SK-N-SH treated with all-trans-retinoic acid at 6 μM for 48 hours (cell line): ENCODE data around the gene MAP1LC3C.

Source experiments
- ATAC-seq: fragments of 200-7000 bp; cut with Tn5 transposase; 3 replicates; pipeline ENCODE4 v1.9.1; 2020; ENCODE audit warnings: mild to moderate bottlenecking, moderate library complexity
- ARNTL ChIP-seq: fragments of 450-650 bp; formaldehyde crosslinking; IDR thresholded peaks from 2 replicates; pipeline ENCODE4 v1.5.0; 2020; ENCODE audit warnings: low read depth, mild to moderate bottlenecking, moderate library complexity, borderline replicate concordance
- BACH2 ChIP-seq: fragments of 250-450 bp; sonication (Bioruptor Pico); IDR thresholded peaks from 2 replicates; pipeline ENCODE4 v1.9.0; 2021; ENCODE audit warnings: mild to moderate bottlenecking, borderline replicate concordance
- CREB5 ChIP-seq: fragments of 250-450 bp; sonication (Bioruptor Pico); IDR thresholded peaks from 2 replicates; pipeline ENCODE4 v1.5.1; 2020; ENCODE audit warnings: low read depth, mild to moderate bottlenecking, moderate library complexity
- CSDC2 ChIP-seq: fragments of 250-450 bp; sonication (Bioruptor Pico); IDR thresholded peaks from 2 replicates; pipeline ENCODE4 v1.5.0; 2020; ENCODE audit warnings: mild to moderate bottlenecking, moderate library complexity
- CSRNP3 ChIP-seq: fragments of 250-450 bp; sonication (Bioruptor Pico); IDR thresholded peaks from 2 replicates; pipeline ENCODE4 v1.5.1; 2021; ENCODE audit warnings: mild to moderate bottlenecking, moderate library complexity
- ESRRG ChIP-seq: fragments of 250-450 bp; sonication (Bioruptor Pico); IDR thresholded peaks from 2 replicates; pipeline ENCODE4 v1.6.1; 2021; ENCODE audit warnings: mild to moderate bottlenecking
- GLIS3 ChIP-seq: fragments of 250-450 bp; sonication (Bioruptor Pico); IDR thresholded peaks from 2 replicates; pipeline ENCODE4 v1.5.0; 2020; ENCODE audit warnings: mild to moderate bottlenecking, moderate library complexity
- ISL1 ChIP-seq: fragments of 250-450 bp; sonication (Bioruptor Pico); IDR thresholded peaks from 2 replicates; pipeline ENCODE4 v2.1.2; 2022; ENCODE audit warnings: mild to moderate bottlenecking, moderate library complexity
- OSR1 ChIP-seq: fragments of 250-450 bp; sonication (Bioruptor Pico); IDR thresholded peaks from 2 replicates; pipeline ENCODE4 v1.8.0; 2022; ENCODE audit warnings: moderate library complexity, mild to moderate bottlenecking, inconsistent platforms
- POU6F1 ChIP-seq: fragments of 250-450 bp; sonication (Bioruptor Pico); IDR thresholded peaks from 2 replicates; pipeline ENCODE4 v1.8.0; 2021; ENCODE audit warnings: low read depth, mild to moderate bottlenecking, moderate library complexity, borderline replicate concordance
- PPARA ChIP-seq: fragments of 250-450 bp; sonication (Bioruptor Pico); IDR thresholded peaks from 2 replicates; pipeline ENCODE4 v1.5.0; 2020; ENCODE audit warnings: mild to moderate bottlenecking, borderline replicate concordance
- RARB ChIP-seq: fragments of 250-450 bp; sonication (Bioruptor Pico); IDR thresholded peaks from 2 replicates; pipeline ENCODE4 v1.8.0; 2021; ENCODE audit warnings: mild to moderate bottlenecking, moderate library complexity
- SNAI2 ChIP-seq: fragments of 250-450 bp; sonication (Bioruptor Pico); IDR thresholded peaks from 2 replicates; pipeline ENCODE4 v1.5.0; 2020; ENCODE audit warnings: mild to moderate bottlenecking, moderate library complexity
- TCF4 ChIP-seq: fragments of 250-450 bp; sonication (Bioruptor Pico); IDR thresholded peaks from 2 replicates; pipeline ENCODE4 v1.8.0; 2021; ENCODE audit warnings: mild to moderate bottlenecking, moderate library complexity, borderline replicate concordance
- TOX ChIP-seq: fragments of 250-450 bp; sonication (Bioruptor Pico); IDR thresholded peaks from 2 replicates; pipeline ENCODE4 v1.8.0; 2021; ENCODE audit warnings: mild to moderate bottlenecking, moderate library complexity, borderline replicate concordance
- ZC3H10 ChIP-seq: fragments of 250-450 bp; sonication (Bioruptor Pico); IDR thresholded peaks from 2 replicates; pipeline ENCODE4 v1.5.1; 2021; ENCODE audit warnings: mild to moderate bottlenecking, moderate library complexity
- ZFP3 ChIP-seq: fragments of 250-450 bp; sonication (Bioruptor Pico); IDR thresholded peaks from 2 replicates; pipeline ENCODE4 v1.5.0; 2020; ENCODE audit warnings: mild to moderate bottlenecking, moderate library complexity
- ZFP30 ChIP-seq: fragments of 450-650 bp; formaldehyde crosslinking; IDR thresholded peaks from 2 replicates; pipeline ENCODE4 v1.5.0; 2022; ENCODE audit warnings: mild to moderate bottlenecking, moderate library complexity
- ZNF565 ChIP-seq: fragments of 450-650 bp; formaldehyde crosslinking; conservative IDR thresholded peaks from 2 replicates; pipeline ENCODE4 v1.5.0; 2020; ENCODE audit warnings: low read depth, mild to moderate bottlenecking, moderate library complexity
- ZNF70 ChIP-seq: fragments of 450-650 bp; formaldehyde crosslinking; IDR thresholded peaks from 2 replicates; pipeline ENCODE4 v1.5.0; 2020; ENCODE audit warnings: mild to moderate bottlenecking, moderate library complexity
- ZNF8 ChIP-seq: fragments of 450-650 bp; formaldehyde crosslinking; IDR thresholded peaks from 2 replicates; pipeline ENCODE4 v1.5.0; 2020; ENCODE audit warnings: mild to moderate bottlenecking, moderate library complexity
- TF ChIP-seq, protein P1 (sequence below): fragments of 250-450 bp; sonication (Bioruptor Pico); IDR thresholded peaks from 2 replicates; pipeline ENCODE4 v1.8.0; 2020; ENCODE audit warnings: mild to moderate bottlenecking, moderate library complexity, borderline replicate concordance
- TF ChIP-seq, protein P2 (sequence below): fragments of 250-450 bp; sonication (Bioruptor Pico); IDR thresholded peaks from 2 replicates; pipeline ENCODE4 v1.5.0; 2020; ENCODE audit warnings: mild to moderate bottlenecking, moderate library complexity

MAP1LC3C gene

GRCh38 chr1:241997401-241997998 is 1.4 kb downstream of the MAP1LC3C start:
- ATAC-seq, result no peak
- TF ChIP-seq, protein P1, sequence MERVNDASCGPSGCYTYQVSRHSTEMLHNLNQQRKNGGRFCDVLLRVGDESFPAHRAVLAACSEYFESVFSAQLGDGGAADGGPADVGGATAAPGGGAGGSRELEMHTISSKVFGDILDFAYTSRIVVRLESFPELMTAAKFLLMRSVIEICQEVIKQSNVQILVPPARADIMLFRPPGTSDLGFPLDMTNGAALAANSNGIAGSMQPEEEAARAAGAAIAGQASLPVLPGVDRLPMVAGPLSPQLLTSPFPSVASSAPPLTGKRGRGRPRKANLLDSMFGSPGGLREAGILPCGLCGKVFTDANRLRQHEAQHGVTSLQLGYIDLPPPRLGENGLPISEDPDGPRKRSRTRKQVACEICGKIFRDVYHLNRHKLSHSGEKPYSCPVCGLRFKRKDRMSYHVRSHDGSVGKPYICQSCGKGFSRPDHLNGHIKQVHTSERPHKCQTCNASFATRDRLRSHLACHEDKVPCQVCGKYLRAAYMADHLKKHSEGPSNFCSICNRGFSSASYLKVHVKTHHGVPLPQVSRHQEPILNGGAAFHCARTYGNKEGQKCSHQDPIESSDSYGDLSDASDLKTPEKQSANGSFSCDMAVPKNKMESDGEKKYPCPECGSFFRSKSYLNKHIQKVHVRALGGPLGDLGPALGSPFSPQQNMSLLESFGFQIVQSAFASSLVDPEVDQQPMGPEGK (CRISPR knock-in tag), result no peak
- no peak for TF ChIP-seq TOX (CRISPR knock-in tag)
- no peak for TF ChIP-seq ISL1 (CRISPR knock-in tag)
- no peak for TF ChIP-seq GLIS3
- TF ChIP-seq RARB, result no peak
- no peak for TF ChIP-seq ZC3H10 (CRISPR knock-in tag)
- no peak for TF ChIP-seq OSR1 (CRISPR knock-in tag)
- TF ChIP-seq ZFP3 (CRISPR knock-in tag), result no peak
- TF ChIP-seq ZNF565, result no peak
- TF ChIP-seq ESRRG (CRISPR knock-in tag), result no peak
- no peak for TF ChIP-seq BACH2 (CRISPR knock-in tag)
- no peak for TF ChIP-seq CREB5 (CRISPR knock-in tag)
- no peak for TF ChIP-seq ZNF70 (CRISPR knock-in tag)
- TF ChIP-seq PPARA (CRISPR knock-in tag), result no peak
- no peak for TF ChIP-seq ZNF8 (CRISPR knock-in tag)
- TF ChIP-seq SNAI2 (CRISPR knock-in tag), result no peak
- no peak for TF ChIP-seq POU6F1 (CRISPR knock-in tag)
- TF ChIP-seq TCF4 (CRISPR knock-in tag), result no peak

GRCh38 chr1:241994171-241994570 is 4.7 kb downstream of the MAP1LC3C start:
- TF ChIP-seq TOX (CRISPR knock-in tag) (no peak), ZFP3 (CRISPR knock-in tag) (no peak), ZNF565 (no peak), CREB5 (CRISPR knock-in tag) (no peak), CSDC2 (CRISPR knock-in tag) (no peak), ISL1 (CRISPR knock-in tag) (no peak), ZFP30 (no peak), ARNTL (no peak)
- TF ChIP-seq, protein P2, sequence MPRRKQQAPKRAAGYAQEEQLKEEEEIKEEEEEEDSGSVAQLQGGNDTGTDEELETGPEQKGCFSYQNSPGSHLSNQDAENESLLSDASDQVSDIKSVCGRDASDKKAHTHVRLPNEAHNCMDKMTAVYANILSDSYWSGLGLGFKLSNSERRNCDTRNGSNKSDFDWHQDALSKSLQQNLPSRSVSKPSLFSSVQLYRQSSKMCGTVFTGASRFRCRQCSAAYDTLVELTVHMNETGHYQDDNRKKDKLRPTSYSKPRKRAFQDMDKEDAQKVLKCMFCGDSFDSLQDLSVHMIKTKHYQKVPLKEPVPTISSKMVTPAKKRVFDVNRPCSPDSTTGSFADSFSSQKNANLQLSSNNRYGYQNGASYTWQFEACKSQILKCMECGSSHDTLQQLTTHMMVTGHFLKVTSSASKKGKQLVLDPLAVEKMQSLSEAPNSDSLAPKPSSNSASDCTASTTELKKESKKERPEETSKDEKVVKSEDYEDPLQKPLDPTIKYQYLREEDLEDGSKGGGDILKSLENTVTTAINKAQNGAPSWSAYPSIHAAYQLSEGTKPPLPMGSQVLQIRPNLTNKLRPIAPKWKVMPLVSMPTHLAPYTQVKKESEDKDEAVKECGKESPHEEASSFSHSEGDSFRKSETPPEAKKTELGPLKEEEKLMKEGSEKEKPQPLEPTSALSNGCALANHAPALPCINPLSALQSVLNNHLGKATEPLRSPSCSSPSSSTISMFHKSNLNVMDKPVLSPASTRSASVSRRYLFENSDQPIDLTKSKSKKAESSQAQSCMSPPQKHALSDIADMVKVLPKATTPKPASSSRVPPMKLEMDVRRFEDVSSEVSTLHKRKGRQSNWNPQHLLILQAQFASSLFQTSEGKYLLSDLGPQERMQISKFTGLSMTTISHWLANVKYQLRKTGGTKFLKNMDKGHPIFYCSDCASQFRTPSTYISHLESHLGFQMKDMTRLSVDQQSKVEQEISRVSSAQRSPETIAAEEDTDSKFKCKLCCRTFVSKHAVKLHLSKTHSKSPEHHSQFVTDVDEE (CRISPR knock-in tag), result no peak

GRCh38 chr1:241992734-241993133 is 6.2 kb downstream of the MAP1LC3C start:
- peak; percentile 21; the same call in 2 of the 3 replicates for ATAC-seq
- no peak for TF ChIP-seq BACH2 (CRISPR knock-in tag)
- TF ChIP-seq ZFP30, result no peak
- no peak for TF ChIP-seq SNAI2 (CRISPR knock-in tag)
- TF ChIP-seq GLIS3, result no peak
- TF ChIP-seq ISL1 (CRISPR knock-in tag), result no peak
- TF ChIP-seq, protein P1 (CRISPR knock-in tag), result no peak
- no peak for TF ChIP-seq ZFP3 (CRISPR knock-in tag)
- TF ChIP-seq ZNF70 (CRISPR knock-in tag), result no peak
- TF ChIP-seq ZNF565, result no peak
- TF ChIP-seq CREB5 (CRISPR knock-in tag), result no peak
- TF ChIP-seq CSRNP3, result no peak
- no peak for TF ChIP-seq PPARA (CRISPR knock-in tag)

More at GRCh38 chr1:241994171-241994570, 4.7 kb downstream of the MAP1LC3C start:
- ATAC-seq, result no peak
